Measurements from ENCODE around the gene LDB1.
A peak's percentile ranks its signal among the peaks of the same experiment; 100 is the strongest.

Gene LDB1

GRCh38 chr10:102120142-102120990, at the start of gene LDB1:
TSS of gene LDB1 (minus strand) at chr10:102120368. CDS start at chr10:102120110, 258 bp downstream.
- DNase-seq (ENCODE audit: extremely low spot score, insufficient read length, low read depth), result peak; percentile 67
- FAIRE-seq, result peak; percentile 81

DNA sequence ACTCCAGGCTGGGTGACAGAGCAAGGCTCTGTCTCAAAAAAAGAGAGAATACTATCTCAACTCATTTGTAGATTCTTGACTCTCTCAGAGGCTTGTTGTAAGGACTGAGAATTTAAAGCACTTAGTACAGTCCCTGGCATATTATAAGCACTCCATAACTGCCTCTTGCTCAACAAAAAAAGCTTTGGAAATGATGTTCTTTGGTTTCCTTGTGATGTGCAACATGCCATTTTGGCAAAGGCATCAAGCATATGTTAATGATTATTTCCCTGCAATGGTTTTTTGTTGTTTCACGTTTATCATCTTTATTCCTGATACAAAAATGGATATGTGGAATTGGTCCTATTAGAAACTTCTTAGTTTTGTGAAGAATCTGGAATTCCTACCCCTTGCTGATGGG, 47.7 kb upstream of the LDB1 start:
- no peak for FAIRE-seq
- no peak for DNase-seq (ENCODE audit: extremely low spot score, insufficient read length, low read depth)

DNA sequence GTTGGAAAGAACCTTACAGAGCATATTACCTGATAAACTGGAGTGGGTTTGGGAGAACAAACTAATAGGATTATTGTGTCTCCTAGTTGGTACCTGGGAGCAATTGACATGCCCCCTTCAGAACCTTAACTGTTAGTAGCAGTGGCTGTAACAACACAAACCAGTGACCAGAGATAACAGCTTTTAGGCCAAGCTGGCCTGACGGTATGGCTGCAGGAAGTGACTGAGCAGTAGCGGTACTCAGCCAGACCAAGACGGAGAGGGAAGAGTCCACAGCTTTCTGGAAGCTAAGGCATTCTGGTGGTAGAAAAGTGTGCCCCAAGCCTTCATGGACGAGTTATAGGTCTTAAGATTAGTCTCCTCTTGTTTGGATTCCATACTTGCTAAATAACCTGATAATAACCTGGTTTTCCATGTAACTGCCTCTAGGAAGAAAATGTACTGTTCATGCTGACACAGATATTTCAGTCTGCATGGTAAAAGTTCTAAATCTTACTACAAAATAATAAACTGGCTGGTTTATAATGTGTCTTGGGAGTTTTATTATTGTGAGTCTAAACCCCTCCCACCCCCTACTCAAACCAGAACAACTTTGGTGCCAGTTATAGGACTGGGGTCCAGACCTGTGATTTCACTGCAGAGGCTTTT, 43.3 kb upstream of the LDB1 start:
- DNase-seq (ENCODE audit: extremely low spot score, insufficient read length, low read depth), result no peak
- FAIRE-seq, result no peak

DNA sequence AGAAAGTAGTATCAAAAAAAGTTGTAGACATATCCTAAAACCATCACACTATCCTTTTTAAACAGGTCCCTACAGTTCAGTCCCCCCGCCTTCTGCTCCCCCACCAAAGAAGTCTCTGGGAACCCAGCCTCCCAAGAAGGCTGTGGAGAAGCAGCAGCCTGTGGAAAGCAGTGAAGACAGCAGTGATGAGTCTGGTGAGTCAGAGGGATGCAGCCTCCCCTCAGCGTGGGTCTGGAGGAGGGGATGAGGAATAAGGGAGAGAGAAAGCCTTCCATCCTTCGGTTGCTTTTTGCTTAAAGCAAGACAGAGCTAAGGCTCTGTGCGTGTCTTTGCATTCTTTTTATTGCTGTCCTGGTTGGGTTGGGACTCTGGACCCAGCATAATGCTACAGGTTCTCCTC, 39.7 kb upstream of the LDB1 start:
- FAIRE-seq, result no peak
- DNase-seq (ENCODE audit: extremely low spot score, insufficient read length, low read depth), result no peak

DNA sequence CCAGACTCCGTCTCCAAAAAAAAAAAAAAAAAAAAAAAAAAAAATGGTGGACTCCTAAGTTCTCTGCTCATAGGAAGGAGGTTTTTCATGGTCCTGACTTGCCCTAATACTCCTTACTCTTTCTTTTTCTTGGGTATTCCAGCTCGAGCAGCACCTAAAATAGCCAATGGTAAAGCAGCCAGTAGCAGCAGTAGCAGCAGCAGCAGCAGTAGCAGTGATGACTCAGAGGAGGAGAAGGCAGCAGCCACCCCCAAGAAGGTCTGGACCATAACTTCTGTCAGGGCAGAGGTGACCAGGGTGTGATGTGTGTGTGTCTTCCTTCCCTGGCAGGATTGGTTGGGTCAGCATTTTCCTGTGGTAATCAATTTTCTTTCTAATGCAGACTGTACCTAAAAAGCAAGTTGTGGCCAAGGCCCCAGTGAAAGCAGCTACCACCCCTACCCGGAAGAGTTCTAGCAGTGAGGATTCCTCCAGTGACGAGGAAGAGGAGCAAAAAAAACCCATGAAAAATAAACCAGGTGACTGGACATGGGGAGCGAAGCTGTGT, 39.0 kb upstream of the LDB1 start:
- DNase-seq (ENCODE audit: extremely low spot score, insufficient read length, low read depth), result no peak
- FAIRE-seq, result no peak

DNA sequence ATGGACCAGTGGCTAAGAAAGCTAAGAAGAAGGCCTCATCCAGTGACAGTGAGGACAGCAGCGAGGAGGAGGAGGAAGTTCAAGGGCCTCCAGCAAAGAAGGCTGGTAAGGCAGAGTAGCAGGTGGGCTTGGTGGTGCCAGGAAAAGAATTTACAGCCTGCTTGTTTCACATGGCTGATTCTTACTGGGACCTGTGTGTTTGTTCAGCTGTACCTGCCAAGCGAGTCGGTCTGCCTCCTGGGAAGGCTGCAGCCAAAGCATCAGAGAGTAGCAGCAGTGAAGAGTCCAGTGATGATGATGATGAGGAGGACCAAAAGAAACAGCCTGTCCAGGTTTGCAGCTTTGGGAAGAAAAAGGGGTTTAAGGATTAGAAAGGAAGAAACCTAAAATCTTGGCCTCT, 37.1 kb upstream of the LDB1 start:
- DNase-seq (ENCODE audit: extremely low spot score, insufficient read length, low read depth), result no peak
- FAIRE-seq, result no peak

GRCh38 chr10:102154466-102155116, 34.4 kb upstream of the LDB1 start:
- DNase-seq (ENCODE audit: extremely low spot score, insufficient read length, low read depth) (no peak), FAIRE-seq (no peak)

- FAIRE-seq (no peak), DNase-seq (ENCODE audit: extremely low spot score, insufficient read length, low read depth) (no peak)
Measured at GRCh38 chr10:102153093-102153620, 33.0 kb upstream of the LDB1 start.

DNA sequence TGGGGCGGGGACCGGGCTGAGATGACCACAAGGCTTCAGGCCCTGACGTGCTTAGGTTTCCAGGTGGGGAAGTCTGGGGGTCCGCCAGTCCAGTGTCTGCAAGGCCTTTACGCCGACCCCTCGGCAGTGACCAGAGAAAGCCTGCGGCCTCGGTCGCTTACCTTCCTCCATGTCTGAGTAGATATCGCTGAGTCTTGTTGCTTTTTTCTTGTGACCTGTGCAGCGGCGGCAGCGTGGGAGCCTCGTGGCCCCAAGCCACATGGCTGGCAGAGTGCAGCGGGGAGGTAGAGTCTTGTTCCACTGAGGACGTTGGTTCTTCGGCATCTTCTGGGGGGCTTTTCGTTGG, 32.4 kb upstream of the LDB1 start:
- FAIRE-seq, result no peak

GRCh38 chr10:102151774-102152544, 31.8 kb upstream of the LDB1 start, which contains the start of gene NOLC1:
TSS of gene NOLC1 (plus strand) at chr10:102152389. CDS start at chr10:102152411, 22 bp downstream.
- DNase-seq (ENCODE audit: extremely low spot score, insufficient read length, low read depth) (peak; percentile 95), FAIRE-seq (peak; percentile 100)

More for the DNA sequence above, 32.4 kb upstream of the LDB1 start:
- DNase-seq (ENCODE audit: extremely low spot score, insufficient read length, low read depth), result no peak

GRCh38 chr10:102150970-102151773, 31.0 kb upstream of the LDB1 start:
- FAIRE-seq, result no peak
- DNase-seq (ENCODE audit: extremely low spot score, insufficient read length, low read depth), result no peak

DNA sequence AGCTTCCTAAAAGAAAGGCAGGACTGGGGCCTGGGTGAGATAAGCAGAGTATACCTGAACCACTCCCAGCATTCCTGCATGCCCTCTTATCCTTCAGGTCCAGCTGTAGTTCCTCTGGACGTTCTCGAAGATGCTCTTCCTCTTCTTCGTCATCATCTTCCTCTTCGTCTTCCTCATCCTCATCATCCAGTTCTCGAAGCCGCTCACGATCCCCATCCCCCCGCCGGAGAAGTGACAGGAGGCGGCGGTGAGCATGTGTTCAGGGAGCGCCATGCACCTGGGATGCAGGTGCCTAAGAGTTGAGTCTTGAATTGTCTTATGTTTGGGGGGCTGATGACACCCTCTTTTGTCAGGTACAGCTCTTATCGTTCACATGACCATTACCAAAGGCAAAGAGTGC, 28.1 kb upstream of the LDB1 start:
- no peak for DNase-seq (ENCODE audit: extremely low spot score, insufficient read length, low read depth)
- no peak for FAIRE-seq

GRCh38 chr10:102147561-102147960, 27.4 kb upstream of the LDB1 start:
- no peak for FAIRE-seq
- no peak for DNase-seq (ENCODE audit: extremely low spot score, insufficient read length, low read depth)

GRCh38 chr10:102146971-102147428, 26.8 kb upstream of the LDB1 start:
- FAIRE-seq (no peak), DNase-seq (ENCODE audit: extremely low spot score, insufficient read length, low read depth) (no peak)

GRCh38 chr10:102141583-102142107, 21.5 kb upstream of the LDB1 start:
- no peak for FAIRE-seq

DNA sequence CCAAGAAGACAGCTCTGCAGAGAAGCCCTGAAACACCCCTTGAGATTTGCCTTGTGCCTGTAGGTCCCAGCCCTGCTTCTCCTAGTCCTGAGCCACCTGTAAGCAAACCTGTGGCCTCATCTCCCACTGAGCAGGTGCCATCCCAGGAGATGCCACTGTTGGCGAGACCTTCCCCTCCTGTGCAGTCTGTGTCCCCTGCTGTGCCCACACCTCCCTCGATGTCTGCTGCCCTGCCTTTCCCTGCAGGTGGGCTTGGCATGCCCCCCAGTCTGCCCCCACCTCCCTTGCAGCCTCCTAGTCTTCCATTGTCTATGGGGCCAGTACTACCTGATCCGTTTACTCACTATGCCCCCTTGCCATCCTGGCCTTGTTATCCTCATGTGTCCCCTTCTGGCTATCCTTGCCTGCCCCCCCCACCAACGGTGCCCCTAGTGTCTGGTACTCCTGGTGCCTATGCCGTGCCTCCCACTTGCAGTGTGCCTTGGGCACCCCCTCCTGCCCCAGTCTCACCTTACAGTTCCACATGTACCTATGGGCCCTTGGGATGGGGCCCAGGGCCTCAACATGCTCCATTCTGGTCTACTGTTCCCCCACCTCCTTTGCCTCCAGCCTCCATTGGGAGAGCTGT, 20.9 kb upstream of the LDB1 start:
- FAIRE-seq, result no peak
- no peak for DNase-seq (ENCODE audit: extremely low spot score, insufficient read length, low read depth)

More at GRCh38 chr10:102141583-102142107, 21.5 kb upstream of the LDB1 start:
- no peak for DNase-seq (ENCODE audit: extremely low spot score, insufficient read length, low read depth)

GRCh38 chr10:102140218-102140617, 20.1 kb upstream of the LDB1 start:
- no peak for DNase-seq (ENCODE audit: extremely low spot score, insufficient read length, low read depth)

More at GRCh38 chr10:102140218-102140617, 20.1 kb upstream of the LDB1 start:
- FAIRE-seq, result no peak

Data from GM18507 (cell line).